Neuronal stem cell (in vitro differentiated cells): ENCODE results near the gene ZNF484.
"Not testable (repeated sequence)": the region's sequence is repeated elsewhere in the genome, so short reads cannot be mapped to it uniquely, and the experiment has no call there.

Source experiments
- DNase-seq: peaks from one replicate; pipeline ENCODE4 v3.0.0-alpha.2; 2013; ENCODE audit warnings: low spot score
- H2AFZ ChIP-seq: one replicate; pipeline ENCODE4 v1.6.1; 2013; ENCODE audit warnings: mild to moderate bottlenecking, low read length, inconsistent platforms
- H2AK5ac ChIP-seq: 2 replicates; pipeline ENCODE4 v1.6.1; 2013; ENCODE audit warnings: low read depth, mild to moderate bottlenecking, inconsistent platforms, low read length, moderate library complexity, mixed read lengths
- H2BK120ac ChIP-seq: 2 replicates; pipeline ENCODE4 v1.6.1; 2013; ENCODE audit warnings: low read depth, mild to moderate bottlenecking, inconsistent platforms, low read length, moderate library complexity, mixed read lengths
- H2BK12ac ChIP-seq: one replicate; pipeline ENCODE4 v1.6.1; 2013; ENCODE audit warnings: low read length, inconsistent platforms
- H2BK15ac ChIP-seq: 2 replicates; pipeline ENCODE4 v1.6.1; 2013; ENCODE audit warnings: mild to moderate bottlenecking, low read length, inconsistent platforms, mixed read lengths
- H2BK5ac ChIP-seq: one replicate; pipeline ENCODE4 v1.6.1; 2013; ENCODE audit warnings: inconsistent platforms, mild to moderate bottlenecking, low read length, moderate library complexity
- H3K14ac ChIP-seq: one replicate; pipeline ENCODE4 v1.6.1; 2013; ENCODE audit warnings: low read length, inconsistent platforms
- H3K18ac ChIP-seq: 2 replicates; pipeline ENCODE4 v1.6.1; 2013; ENCODE audit warnings: low read length, inconsistent platforms
- H3K23ac ChIP-seq: 2 replicates; pipeline ENCODE4 v1.6.1; 2013; ENCODE audit warnings: low read depth, mild to moderate bottlenecking, mixed read lengths, low read length, inconsistent platforms; ENCODE audit not compliant: poor library complexity
- H3K27ac ChIP-seq: replicated peaks from 3 replicates; pipeline ENCODE4 v1.5.1; 2013; ENCODE audit warnings: low read length, inconsistent platforms
- H3K27me3 ChIP-seq, 3 experiments: 2 replicates each; pipeline ENCODE4 v1.6.1; 2013; ENCODE audit warnings: low read length in 3 of 3, mild to moderate bottlenecking in 2 of 3, inconsistent platforms in 1 of 3, low read depth in 1 of 3, mixed read lengths in 1 of 3, moderate library complexity in 1 of 3; ENCODE audit not compliant: control insufficient read depth in 3 of 3, insufficient read depth in 3 of 3
- H3K36me3 ChIP-seq, 2 donors: replicated peaks in 1 of 2; 2 replicates each; pipeline ENCODE4 v1.6.1; 2013; ENCODE audit warnings: low read length in 2 of 2; ENCODE audit not compliant: control insufficient read depth in 2 of 2, insufficient read depth in 2 of 2
- H3K4ac ChIP-seq: 2 replicates; pipeline ENCODE4 v1.6.1; 2013; ENCODE audit warnings: inconsistent platforms, mild to moderate bottlenecking, low read length, moderate library complexity
- H3K4me1 ChIP-seq, 2 donors: 1 replicate in 1 of 2; 2 replicates in 1 of 2; pipeline ENCODE4 v1.6.1; 2013; ENCODE audit warnings: low read length in 2 of 2, low read depth in 1 of 2; ENCODE audit not compliant: control insufficient read depth in 2 of 2, insufficient read depth in 1 of 2
- H3K4me2 ChIP-seq: one replicate; pipeline ENCODE4 v1.6.1; 2013; ENCODE audit warnings: mild to moderate bottlenecking, low read length, inconsistent platforms; ENCODE audit not compliant: insufficient read depth, poor library complexity, severe bottlenecking
- H3K4me3 ChIP-seq, 2 donors: 2 replicates each; pipeline ENCODE4 v1.5.1; 2013; ENCODE audit warnings: low read length in 2 of 2, mild to moderate bottlenecking in 2 of 2, inconsistent platforms in 1 of 2, moderate library complexity in 1 of 2
- H3K79me1 ChIP-seq: one replicate; pipeline ENCODE4 v1.6.1; 2013; ENCODE audit warnings: low read depth, mild to moderate bottlenecking, inconsistent platforms, low read length, moderate library complexity
- H3K9ac ChIP-seq: one replicate; pipeline ENCODE4 v1.6.1; 2013; ENCODE audit warnings: mild to moderate bottlenecking, low read depth, low read length, inconsistent platforms; ENCODE audit not compliant: poor library complexity
- H3K9me3 ChIP-seq, 2 donors: replicated peaks in 1 of 2; 2 replicates each; pipeline versions ENCODE3 to v1.6.1; 2013; ENCODE audit warnings: low read length in 2 of 2, mild to moderate bottlenecking in 2 of 2, inconsistent platforms in 1 of 2, low read depth in 1 of 2, mixed read lengths in 1 of 2, moderate library complexity in 1 of 2; ENCODE audit not compliant: control insufficient read depth in 2 of 2, insufficient read depth in 1 of 2
- H4K8ac ChIP-seq: one replicate; pipeline ENCODE4 v1.6.1; 2013; ENCODE audit warnings: low read depth, mild to moderate bottlenecking, inconsistent platforms, low read length, moderate library complexity
- H4K91ac ChIP-seq: one replicate; pipeline ENCODE4 v1.6.1; 2013; ENCODE audit warnings: low read length, low read depth, mild to moderate bottlenecking, inconsistent platforms; ENCODE audit not compliant: poor library complexity
- WGBS, 2 donors: extraction: QIAGEN DNeasy Blood & Tissue Kit; methylation state at CpG; one replicate each; pipeline ENCODE4 v1.1.7; 2013; ENCODE audit warnings: missing lambda C conversion rate in 2 of 2, mixed read lengths in 1 of 2; ENCODE audit not compliant: insufficient read length in 2 of 2, insufficient replicate concordance in 1 of 2; ENCODE audit errors: extremely low coverage in 2 of 2; 5-methylcytosine and 5-hydroxymethylcytosine counted together

Gene ZNF484

GRCh38 chr9:92887880-92888338 is 10.1 kb upstream of the ZNF484 start:
- Histone ChIP-seq H2BK120ac (no peak overlapping the region), H3K27ac (no peak overlapping the region), H3K36me3 (no peaks in the 10 kb centered on the region), H2BK15ac (no peak overlapping the region), H2AK5ac (no peak overlapping the region), H3K79me1 (no peaks in the 10 kb centered on the region), H2AFZ (no peak overlapping the region), H2BK5ac (no peak overlapping the region), H3K4me2 (no peak overlapping the region), H3K14ac (no peak overlapping the region), H3K18ac (no peak overlapping the region), H3K9ac (no peak overlapping the region), H3K23ac (no peak overlapping the region), H3K4me1 (no peaks in the 10 kb centered on the region), H4K8ac (no peak overlapping the region), H3K9me3 (no peaks in the 10 kb centered on the region), H2BK12ac (no peak overlapping the region), H3K27me3 (peaks cover 0 to 18% (median 0%) of the 10 kb centered on the region in 3 experiments), H3K4ac (no peak overlapping the region), H3K4me3 (no peak overlapping the region), H4K91ac (no peak overlapping the region)
- DNase-seq: no peak
- WGBS, 2 donors: no CpG with 5 or more reads among the region's 5 CpGs

- DNase-seq, H3K18ac ChIP-seq, H2AFZ ChIP-seq, H3K27ac ChIP-seq, H3K4ac ChIP-seq, H3K79me1 ChIP-seq, H2AK5ac ChIP-seq, H2BK12ac ChIP-seq, H3K4me1 ChIP-seq, H2BK5ac ChIP-seq, H4K8ac ChIP-seq, H2BK15ac ChIP-seq, H4K91ac ChIP-seq, H3K9me3 ChIP-seq, H2BK120ac ChIP-seq, H3K4me2 ChIP-seq, H3K9ac ChIP-seq, H3K23ac ChIP-seq, H3K4me3 ChIP-seq, H3K36me3 ChIP-seq: not testable (repeated sequence)
- H3K14ac ChIP-seq: peak overlapping the region; percentile 8
- peaks cover 0 to 18% (median 0%) of the 10 kb centered on the region in 3 experiments for H3K27me3 ChIP-seq
- WGBS, 2 donors: no CpG with 5 or more reads among the region's 8 CpGs
Observed at GRCh38 chr9:92886846-92887610, 9.2 kb upstream of the ZNF484 start.

- H3K4ac ChIP-seq, H4K91ac ChIP-seq, H3K4me2 ChIP-seq, H3K4me1 ChIP-seq, H2AK5ac ChIP-seq, H3K27ac ChIP-seq, H2BK120ac ChIP-seq, H3K9ac ChIP-seq, H2BK15ac ChIP-seq, H2BK5ac ChIP-seq, DNase-seq, H3K9me3 ChIP-seq, H3K4me3 ChIP-seq, H3K79me1 ChIP-seq, H4K8ac ChIP-seq, H3K18ac ChIP-seq, H3K36me3 ChIP-seq, H2BK12ac ChIP-seq, H3K14ac ChIP-seq, H3K23ac ChIP-seq: not testable (repeated sequence)
- WGBS, 2 donors: no CpG with 5 or more reads among the region's 15 CpGs
- Histone ChIP-seq H2AFZ (peak overlapping the region; percentile 43), H3K27me3 (peaks cover 0 to 12% (median 0%) of the 10 kb centered on the region in 3 experiments)
Observed at GRCh38 chr9:92883666-92884405, 6.0 kb upstream of the ZNF484 start.

- H3K79me1 ChIP-seq: no peaks in the 10 kb centered on the region
- no CpG with 5 or more reads among the region's 5 CpGs for WGBS, 2 donors
Observed at GRCh38 chr9:92882276-92882675, 4.4 kb upstream of the ZNF484 start.

More at GRCh38 chr9:92882276-92882675, 4.4 kb upstream of the ZNF484 start:
- no peak overlapping the region for H3K4me2 ChIP-seq
- H2BK12ac ChIP-seq: no peak overlapping the region
- no peak overlapping the region for H3K14ac ChIP-seq
- peaks cover 0 to 5% (median 0%) of the 10 kb centered on the region in 3 experiments for H3K27me3 ChIP-seq
- H3K27ac ChIP-seq: no peak overlapping the region
- no peak for DNase-seq
- no peak overlapping the region for H3K18ac ChIP-seq
- no peak overlapping the region for H2AK5ac ChIP-seq
- no peak overlapping the region for H4K91ac ChIP-seq
- H3K4me1 ChIP-seq: peaks cover 0 to 3% of the 10 kb centered on the region in 2 donors
- peak overlapping the region; percentile 18 for H2AFZ ChIP-seq
- no peak overlapping the region for H3K4ac ChIP-seq
- H3K36me3 ChIP-seq: no peaks in the 10 kb centered on the region
- no peak overlapping the region for H4K8ac ChIP-seq
- H3K4me3 ChIP-seq: no peak overlapping the region
- no peak overlapping the region for H2BK5ac ChIP-seq
- no peaks in the 10 kb centered on the region for H3K9me3 ChIP-seq
- H3K9ac ChIP-seq: no peak overlapping the region
- no peak overlapping the region for H3K23ac ChIP-seq
- no peak overlapping the region for H2BK15ac ChIP-seq
- H2BK120ac ChIP-seq: no peak overlapping the region
